ENCODE data around the gene GRID1.

Gene GRID1

GRCh38 chr10:86353506-86354485 lies 12.8 kb downstream of the GRID1 start:
- no peak for DNase-seq (ENCODE audit: low read depth)

GRCh38 chr10:86350897-86351296 lies 15.7 kb downstream of the GRID1 start:
- DNase-seq (ENCODE audit: low read depth): no peak

GRCh38 chr10:86349940-86350630 lies 16.5 kb downstream of the GRID1 start:
- DNase-seq (ENCODE audit: low read depth): no peak

GRCh38 chr10:86349474-86349873 lies 17.1 kb downstream of the GRID1 start:
- no peak for DNase-seq (ENCODE audit: low read depth)

- DNase-seq (ENCODE audit: low read depth): no peak
Measured at GRCh38 chr10:86348321-86349210, 18.0 kb downstream of the GRID1 start.

GRCh38 chr10:86347856-86348255 lies 18.7 kb downstream of the GRID1 start:
- DNase-seq (ENCODE audit: low read depth): no peak

- DNase-seq (ENCODE audit: low read depth): no peak
Measured at GRCh38 chr10:86346799-86347665, 19.6 kb downstream of the GRID1 start.

GRCh38 chr10:86345859-86346798 lies 20.5 kb downstream of the GRID1 start:
- DNase-seq (ENCODE audit: low read depth): no peak

GRCh38 chr10:86345296-86345858 lies 21.2 kb downstream of the GRID1 start:
- DNase-seq (ENCODE audit: low read depth): no peak

- DNase-seq (ENCODE audit: low read depth): no peak
Measured at GRCh38 chr10:86344714-86345161, 21.9 kb downstream of the GRID1 start.

GRCh38 chr10:86344281-86344680 lies 22.3 kb downstream of the GRID1 start:
- no peak for DNase-seq (ENCODE audit: low read depth)

- no peak for DNase-seq (ENCODE audit: low read depth)
Measured at GRCh38 chr10:86343761-86344160, 22.8 kb downstream of the GRID1 start.

- DNase-seq (ENCODE audit: low read depth): no peak
Measured at GRCh38 chr10:86342111-86342863, 24.3 kb downstream of the GRID1 start.

- no peak for DNase-seq (ENCODE audit: low read depth)
Measured at GRCh38 chr10:86341361-86341811, 25.2 kb downstream of the GRID1 start.

GRCh38 chr10:86340991-86341260 lies 25.7 kb downstream of the GRID1 start:
- no peak for DNase-seq (ENCODE audit: low read depth)

- no peak for DNase-seq (ENCODE audit: low read depth)
Measured at GRCh38 chr10:86340176-86340990, 26.2 kb downstream of the GRID1 start.

GRCh38 chr10:86339226-86339865 lies 27.2 kb downstream of the GRID1 start:
- no peak for DNase-seq (ENCODE audit: low read depth)
